CD14-positive monocyte (primary cell): Measurements from ENCODE around the gene ATP2C1. TPM values are rescaled to one million over a fixed set of nuclear protein-coding genes. Genes with fewer than 3 reads are reported as not detected.

ENCODE experiments used
- DNase-seq, 3 donors: peaks; one replicate each; pipeline ENCODE4 v3.0.0-alpha.2; 2011 to 2022
- H2AFZ ChIP-seq: 2 replicates; pipeline ENCODE4 v1.6.0; 2012; ENCODE audit warnings: mild to moderate bottlenecking, low read depth, low read length, inconsistent platforms; ENCODE audit not compliant: insufficient read depth, poor library complexity, severe bottlenecking
- H3K27ac ChIP-seq, 2 donors: 1 replicate in 1 of 2; 2 replicates in 1 of 2; pipeline ENCODE4 v1.5.1; 2012 to 2013; ENCODE audit warnings: low read length in 2 of 2, control low read depth in 1 of 2, inconsistent platforms in 1 of 2, low read depth in 1 of 2, mild to moderate bottlenecking in 1 of 2
- H3K27me3 ChIP-seq, 2 donors: one replicate each; pipeline versions ENCODE4 v1.6.0 to v1.6.1; 2011 to 2013; ENCODE audit warnings: low read length in 2 of 2; ENCODE audit not compliant: control insufficient read depth in 2 of 2, insufficient read depth in 2 of 2
- H3K36me3 ChIP-seq, 2 donors: replicated peaks in 1 of 2; 1 replicate in 1 of 2; 2 replicates in 1 of 2; pipeline versions ENCODE4 v1.5.1 to v1.6.1; 2012 to 2013; ENCODE audit warnings: low read length in 2 of 2, control low read depth in 1 of 2, inconsistent platforms in 1 of 2, mild to moderate bottlenecking in 1 of 2; ENCODE audit not compliant: insufficient read depth in 2 of 2, control insufficient read depth in 1 of 2
- H3K4me1 ChIP-seq, 2 donors: 1 replicate in 1 of 2; 2 replicates in 1 of 2; pipeline versions ENCODE4 v1.5.1 to v1.6.1; 2012 to 2013; ENCODE audit warnings: low read length in 2 of 2, control low read depth in 1 of 2, inconsistent platforms in 1 of 2, mild to moderate bottlenecking in 1 of 2, moderate library complexity in 1 of 2; ENCODE audit not compliant: insufficient read depth in 2 of 2, control insufficient read depth in 1 of 2
- H3K4me2 ChIP-seq: replicated peaks from 2 replicates; pipeline ENCODE3; 2012; ENCODE audit warnings: low read length, moderate library complexity, mild to moderate bottlenecking; ENCODE audit not compliant: poor library complexity, severe bottlenecking; ENCODE audit errors: extremely low read depth
- H3K4me3 ChIP-seq, 3 experiments: fragments of 200-600 bp in 1 of 3; sonication (generic) in 1 of 3; replicated peaks in 1 of 3; 1 replicate in 2 of 3; 2 replicates in 1 of 3; pipeline ENCODE4 v1.5.1; 2011 to 2013; ENCODE audit warnings: low read length in 3 of 3, mild to moderate bottlenecking in 3 of 3, control low read depth in 2 of 3, low read depth in 2 of 3, inconsistent platforms in 1 of 3, moderate library complexity in 1 of 3
- H3K79me2 ChIP-seq: 2 replicates; pipeline ENCODE4 v1.6.0; 2012; ENCODE audit warnings: mild to moderate bottlenecking, control low read depth, inconsistent platforms, low read length, moderate library complexity; ENCODE audit not compliant: insufficient read depth
- H3K9ac ChIP-seq: 2 replicates; pipeline ENCODE4 v1.6.0; 2017; ENCODE audit warnings: low read length, mild to moderate bottlenecking; ENCODE audit not compliant: insufficient read depth, poor library complexity, severe bottlenecking
- H3K9me3 ChIP-seq, 2 donors: replicated peaks in 1 of 2; 1 replicate in 1 of 2; 2 replicates in 1 of 2; pipeline versions ENCODE4 v1.5.1 to v1.6.1; 2012 to 2013; ENCODE audit warnings: low read length in 2 of 2, control low read depth in 1 of 2; ENCODE audit not compliant: control insufficient read depth in 1 of 2, insufficient read depth in 1 of 2
- H4K20me1 ChIP-seq: 2 replicates; pipeline ENCODE4 v1.6.0; 2012; ENCODE audit warnings: mild to moderate bottlenecking, low read length, control low read depth, moderate library complexity; ENCODE audit not compliant: insufficient read depth
- H3K27ac Mint-ChIP-seq, 7 donors: one replicate each; pipeline ENCODE4 v1.8.0; 2020; ENCODE audit warnings: mild to moderate bottlenecking in 7 of 7, mixed read lengths in 7 of 7, moderate library complexity in 6 of 7, inconsistent platforms in 2 of 7
- H3K27me3 Mint-ChIP-seq, 3 donors: one replicate each; pipeline ENCODE4 v1.8.0; 2021 to 2022; ENCODE audit warnings: low read depth in 3 of 3, mild to moderate bottlenecking in 3 of 3, mixed read lengths in 3 of 3, moderate library complexity in 3 of 3, inconsistent platforms in 1 of 3
- H3K36me3 Mint-ChIP-seq, 2 donors: one replicate each; pipeline ENCODE4 v1.8.0; 2020; ENCODE audit warnings: mixed read lengths in 2 of 2, inconsistent platforms in 1 of 2, mild to moderate bottlenecking in 1 of 2
- H3K4me1 Mint-ChIP-seq: one replicate; pipeline ENCODE4 v1.8.0; 2020; ENCODE audit warnings: mild to moderate bottlenecking, mixed read lengths
- H3K4me3 Mint-ChIP-seq, 2 donors: one replicate each; pipeline ENCODE4 v1.8.0; 2020; ENCODE audit warnings: mild to moderate bottlenecking in 2 of 2, mixed read lengths in 2 of 2, moderate library complexity in 1 of 2
- H3K9me3 Mint-ChIP-seq, 7 donors: one replicate each; pipeline ENCODE4 v1.8.0; 2020 to 2022; ENCODE audit warnings: mixed read lengths in 7 of 7, mild to moderate bottlenecking in 6 of 7, moderate library complexity in 6 of 7, inconsistent platforms in 2 of 7
- WGBS: methylation state at CpG from one replicate; pipeline ENCODE4 v1.1.5; 2013; ENCODE audit warnings: missing lambda C conversion rate; ENCODE audit not compliant: insufficient coverage; 5-methylcytosine and 5-hydroxymethylcytosine counted together
- intact Hi-C, 2 donors: fragments of 100-400 bp; cut with micrococcal nuclease; formaldehyde crosslinking; loops; one replicate each; pipeline versions ENCODE4 v1.15.0 to v1.15.1; 2023
- polyA plus RNA-seq, 3 donors: library from polyadenylated mRNA; depleted of rRNA in 1 of 3; unstranded in 2 of 3; stranded (reverse) in 1 of 3; fragments of 300-500 nt in 2 of 3; fragments of >200 nt in 1 of 3; fragmentation: Illumina TruSeq in 2 of 3; gene quantifications; 1 replicate in 2 of 3; 2 replicates in 1 of 3; pipeline ENCODE4 v1.2.3, GENCODE V29; 2012 to 2021
- TF ChIP-seq, protein P1 (sequence below): fragments of 200-600 bp; IDR thresholded peaks from one replicate; pipeline ENCODE4 v1.8.0; 2022; ENCODE audit warnings: antibody characterized with exemption, mild to moderate bottlenecking

ATP2C1 gene
- polyA plus RNA-seq, 3 donors: 11.7 to 22.0 (median 12.2) TPM

DNA sequence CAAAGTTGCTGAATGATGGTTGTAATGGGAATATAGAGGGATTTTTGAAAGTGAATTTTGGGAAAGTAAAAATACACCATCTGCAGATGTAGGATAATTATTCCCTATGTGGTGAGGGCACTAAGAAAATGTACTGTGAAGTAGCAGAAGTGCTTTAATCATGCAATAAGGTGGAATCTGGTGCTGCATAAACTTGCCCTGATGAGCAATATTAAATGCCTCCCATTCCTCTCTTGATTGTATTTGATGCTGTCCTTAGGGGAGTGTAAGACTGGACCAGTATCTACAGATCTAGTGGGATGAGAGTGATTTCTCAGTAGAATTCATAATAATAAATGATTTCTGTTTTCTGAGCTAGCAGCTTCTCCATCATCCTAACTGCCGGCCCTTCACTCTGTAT, 47.7 kb upstream of the ATP2C1 start:
- no peaks in the 10 kb centered on the region for H3K9me3 Mint-ChIP-seq
- no peak overlapping the region for H3K9ac ChIP-seq
- no peak overlapping the region for H2AFZ ChIP-seq
- H3K27me3 ChIP-seq: no peaks in the 10 kb centered on the region
- H3K27ac Mint-ChIP-seq: no peak overlapping the region
- no peak overlapping the region for H3K4me3 ChIP-seq
- no peak for DNase-seq
- no peak overlapping the region for H3K27ac ChIP-seq
- WGBS: no CpG with 5 or more reads among the region's 1 CpG
- peaks cover 0 to 2% (median 0%) of the 10 kb centered on the region in 3 donors for H3K27me3 Mint-ChIP-seq
- no peaks in the 10 kb centered on the region for H3K9me3 ChIP-seq
- no peaks in the 10 kb centered on the region for H3K79me2 ChIP-seq
- TF ChIP-seq, protein P1, sequence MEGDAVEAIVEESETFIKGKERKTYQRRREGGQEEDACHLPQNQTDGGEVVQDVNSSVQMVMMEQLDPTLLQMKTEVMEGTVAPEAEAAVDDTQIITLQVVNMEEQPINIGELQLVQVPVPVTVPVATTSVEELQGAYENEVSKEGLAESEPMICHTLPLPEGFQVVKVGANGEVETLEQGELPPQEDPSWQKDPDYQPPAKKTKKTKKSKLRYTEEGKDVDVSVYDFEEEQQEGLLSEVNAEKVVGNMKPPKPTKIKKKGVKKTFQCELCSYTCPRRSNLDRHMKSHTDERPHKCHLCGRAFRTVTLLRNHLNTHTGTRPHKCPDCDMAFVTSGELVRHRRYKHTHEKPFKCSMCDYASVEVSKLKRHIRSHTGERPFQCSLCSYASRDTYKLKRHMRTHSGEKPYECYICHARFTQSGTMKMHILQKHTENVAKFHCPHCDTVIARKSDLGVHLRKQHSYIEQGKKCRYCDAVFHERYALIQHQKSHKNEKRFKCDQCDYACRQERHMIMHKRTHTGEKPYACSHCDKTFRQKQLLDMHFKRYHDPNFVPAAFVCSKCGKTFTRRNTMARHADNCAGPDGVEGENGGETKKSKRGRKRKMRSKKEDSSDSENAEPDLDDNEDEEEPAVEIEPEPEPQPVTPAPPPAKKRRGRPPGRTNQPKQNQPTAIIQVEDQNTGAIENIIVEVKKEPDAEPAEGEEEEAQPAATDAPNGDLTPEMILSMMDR: no peak
- intact Hi-C loops: no loop called here
- H3K4me2 ChIP-seq: no peak overlapping the region
- H4K20me1 ChIP-seq: no peaks in the 10 kb centered on the region
- H3K36me3 Mint-ChIP-seq: no peaks in the 10 kb centered on the region
- peaks cover 22 to 26% of the 10 kb centered on the region in 2 donors for H3K4me1 ChIP-seq
- no peaks in the 10 kb centered on the region for H3K36me3 ChIP-seq
- no peak overlapping the region for H3K4me3 Mint-ChIP-seq
- H3K4me1 Mint-ChIP-seq: peaks cover 27% of the 10 kb centered on the region

- H3K27me3 ChIP-seq: no peaks in the 10 kb centered on the region
- H3K27ac Mint-ChIP-seq: peak overlapping the region; percentile 26 to 94 (median 86)
Observed at GRCh38 chr3:130849091-130849552, 44.8 kb upstream of the ATP2C1 start.

More at GRCh38 chr3:130849091-130849552, 44.8 kb upstream of the ATP2C1 start:
- Histone ChIP-seq H3K9me3 (no peaks in the 10 kb centered on the region), H3K4me1 (peaks cover 22 to 33% of the 10 kb centered on the region in 2 donors), H2AFZ (no peak overlapping the region), H3K79me2 (no peaks in the 10 kb centered on the region), H3K9ac (no peak overlapping the region), H3K4me2 (no peak overlapping the region), H3K36me3 (no peaks in the 10 kb centered on the region), H3K27ac (peak overlapping the region in 1 of 2 donors; percentile 87), H4K20me1 (no peaks in the 10 kb centered on the region), H3K4me3 (no peak overlapping the region)
- Mint-ChIP-seq H3K27me3 (peaks cover 0 to 3% (median 0%) of the 10 kb centered on the region in 3 donors), H3K9me3 (no peaks in the 10 kb centered on the region), H3K4me1 (peaks cover 28% of the 10 kb centered on the region), H3K36me3 (no peaks in the 10 kb centered on the region), H3K4me3 (no peak overlapping the region)
- intact Hi-C loops: no loop called here
- peak; percentile 9 to 47 (median 15) for DNase-seq
- 13% methylated on average over 1 of the region's 1 CpG for WGBS
- TF ChIP-seq, protein P1: no peak
